DND-41 (cell line): ENCODE results near the gene ABLIM1.

Experiments
- ATAC-seq: fragments of 200-7000 bp; cut with Tn5 transposase; 3 replicates; pipeline ENCODE4 v1.9.1; 2021; ENCODE audit warnings: low read depth; ENCODE audit not compliant: insufficient read depth
- DNase-seq: peaks from one replicate; pipeline ENCODE4 v3.0.0-alpha.2; 2020
- H2AFZ ChIP-seq: 2 replicates; pipeline ENCODE4 v1.6.0; 2012; ENCODE audit warnings: low read depth, low read length
- H3K27ac ChIP-seq: 2 replicates; pipeline ENCODE4 v1.5.1; 2012; ENCODE audit warnings: low read length, inconsistent platforms
- H3K27me3 ChIP-seq: fragments of 200-600 bp; sonication (generic); 2 replicates; pipeline ENCODE4 v1.6.0; 2012; ENCODE audit warnings: low read length, mild to moderate bottlenecking, inconsistent platforms; ENCODE audit not compliant: insufficient read depth, poor library complexity
- H3K36me3 ChIP-seq: 2 replicates; pipeline ENCODE4 v1.5.1; 2012; ENCODE audit warnings: low read length, inconsistent platforms; ENCODE audit not compliant: insufficient read depth
- H3K4me1 ChIP-seq: 2 replicates; pipeline ENCODE4 v1.5.1; 2012; ENCODE audit warnings: mild to moderate bottlenecking, low read length; ENCODE audit not compliant: insufficient read depth
- H3K4me2 ChIP-seq: 2 replicates; pipeline ENCODE4 v1.6.0; 2012; ENCODE audit warnings: mild to moderate bottlenecking, moderate library complexity, low read length, inconsistent platforms; ENCODE audit not compliant: insufficient read depth
- H3K4me3 ChIP-seq, 2 experiments: fragments of 200-600 bp in 1 of 2; shearing (Covaris generic) in 1 of 2; 2 replicates each; pipeline ENCODE4 v1.5.1; 2012 to 2016; ENCODE audit warnings: inconsistent platforms in 2 of 2, low read length in 2 of 2, mild to moderate bottlenecking in 2 of 2, low read depth in 1 of 2, moderate library complexity in 1 of 2
- H3K79me2 ChIP-seq: 2 replicates; pipeline ENCODE4 v1.6.0; 2012; ENCODE audit warnings: low read length, inconsistent platforms; ENCODE audit not compliant: insufficient read depth
- H3K9ac ChIP-seq: 2 replicates; pipeline ENCODE4 v1.6.0; 2012; ENCODE audit warnings: low read depth, mild to moderate bottlenecking, inconsistent platforms, low read length, moderate library complexity
- H3K9me3 ChIP-seq: 2 replicates; pipeline ENCODE4 v1.5.1; 2012; ENCODE audit warnings: low read length, moderate library complexity, mild to moderate bottlenecking, inconsistent platforms; ENCODE audit not compliant: insufficient read depth, severe bottlenecking
- H4K20me1 ChIP-seq: 2 replicates; pipeline ENCODE4 v1.6.0; 2012; ENCODE audit warnings: low read length; ENCODE audit not compliant: insufficient read depth
- CTCF ChIP-seq: IDR thresholded peaks from 2 replicates; pipeline ENCODE4 v1.5.1; 2012; ENCODE audit warnings: borderline replicate concordance, low read length, moderate library complexity, mild to moderate bottlenecking; ENCODE audit not compliant: poor library complexity, severe bottlenecking; ENCODE audit errors: extremely low read depth
- EZH2 ChIP-seq: IDR thresholded peaks from 3 replicates; pipeline ENCODE4 v1.6.1; 2012; ENCODE audit warnings: borderline replicate concordance, low read depth, mild to moderate bottlenecking, moderate library complexity, low read length, inconsistent platforms; ENCODE audit not compliant: severe bottlenecking

ABLIM1 gene

DNA sequence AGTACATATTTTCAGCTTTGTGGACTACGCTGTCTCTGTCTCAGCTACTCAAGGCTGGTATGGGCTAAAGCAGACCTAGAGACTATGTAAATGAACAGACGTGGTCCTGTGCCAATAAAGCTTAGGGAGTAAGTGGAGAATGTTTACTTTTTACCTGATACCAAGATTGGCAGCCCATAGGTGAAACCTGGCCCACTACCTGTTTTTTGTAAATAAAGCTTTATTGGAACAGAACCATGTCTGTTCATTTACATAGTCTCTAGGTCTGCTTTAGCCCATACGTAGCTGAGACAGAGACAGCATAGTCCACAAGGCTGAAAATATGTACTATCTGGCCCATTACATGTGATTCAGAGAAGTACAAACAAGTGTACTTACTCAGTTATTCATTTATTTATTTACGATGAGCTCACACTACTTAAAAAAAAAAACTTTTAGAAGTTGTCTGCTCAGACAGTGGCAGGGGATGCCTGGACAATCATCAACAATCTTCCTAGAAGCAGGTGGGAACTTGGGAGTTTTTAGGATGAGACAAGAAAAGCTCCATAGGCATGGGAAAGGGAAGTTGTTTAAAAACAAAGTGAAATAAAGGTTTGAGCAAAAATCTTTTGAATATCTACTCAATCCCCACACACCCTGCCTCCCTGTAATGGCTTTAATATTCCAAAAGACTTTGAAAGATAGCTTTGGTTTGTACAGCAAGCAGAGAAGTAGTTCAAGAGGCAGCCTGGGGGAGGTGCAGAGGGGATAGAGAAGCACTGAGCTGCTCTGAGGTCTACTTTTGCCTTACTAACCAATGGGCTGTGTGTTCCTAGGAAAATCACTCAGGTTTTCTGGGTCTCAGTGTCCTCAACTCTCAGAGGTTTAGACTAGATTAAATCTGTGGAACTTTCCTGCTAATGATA lies 139.4 kb downstream of the ABLIM1 start:
- Histone ChIP-seq H3K79me2 (no peaks in the 10 kb centered on the region), H3K9me3 (no peaks in the 10 kb centered on the region), H3K4me1 (no peaks in the 10 kb centered on the region), H3K27ac (no peak overlapping the region), H4K20me1 (no peaks in the 10 kb centered on the region), H3K27me3 (peaks cover 60% of the 10 kb centered on the region), H3K36me3 (no peaks in the 10 kb centered on the region), H3K9ac (no peak overlapping the region), H3K4me2 (no peak overlapping the region), H3K4me3 (no peak overlapping the region), H2AFZ (no peak overlapping the region)
- DNase-seq, result no peak
- no peak for ATAC-seq
- TF ChIP-seq EZH2, result no peak
- no peak for TF ChIP-seq CTCF

- no peaks in the 10 kb centered on the region for H3K4me1 ChIP-seq
- no peak for ATAC-seq
- no peaks in the 10 kb centered on the region for H3K79me2 ChIP-seq
Measured at GRCh38 chr10:114517368-114518250, 140.5 kb downstream of the ABLIM1 start.

GRCh38 chr10:114516356-114516755 lies 141.7 kb downstream of the ABLIM1 start:
- no peaks in the 10 kb centered on the region for H3K36me3 ChIP-seq
- no peak overlapping the region for H3K4me3 ChIP-seq
- no peak for ATAC-seq
- H2AFZ ChIP-seq, result no peak overlapping the region
- peaks cover 41% of the 10 kb centered on the region for H3K27me3 ChIP-seq
- H4K20me1 ChIP-seq, result no peaks in the 10 kb centered on the region
- H3K79me2 ChIP-seq, result no peaks in the 10 kb centered on the region
- H3K4me1 ChIP-seq, result no peaks in the 10 kb centered on the region
- TF ChIP-seq EZH2, result no peak
- TF ChIP-seq CTCF, result no peak
- no peak overlapping the region for H3K27ac ChIP-seq
- H3K4me2 ChIP-seq, result no peak overlapping the region
- DNase-seq, result no peak
- no peak overlapping the region for H3K9ac ChIP-seq
- H3K9me3 ChIP-seq, result no peaks in the 10 kb centered on the region

More at GRCh38 chr10:114517368-114518250, 140.5 kb downstream of the ABLIM1 start:
- no peak overlapping the region for H3K9ac ChIP-seq
- H3K4me3 ChIP-seq, result no peak overlapping the region
- no peak overlapping the region for H3K4me2 ChIP-seq
- no peak for DNase-seq
- H4K20me1 ChIP-seq, result no peaks in the 10 kb centered on the region
- no peak overlapping the region for H2AFZ ChIP-seq
- H3K36me3 ChIP-seq, result no peaks in the 10 kb centered on the region
- no peak overlapping the region for H3K27ac ChIP-seq
- H3K27me3 ChIP-seq, result peaks cover 53% of the 10 kb centered on the region
- TF ChIP-seq EZH2, result no peak
- TF ChIP-seq CTCF, result no peak
- no peaks in the 10 kb centered on the region for H3K9me3 ChIP-seq
